Esophagus muscularis mucosa (tissue), 4 donors: ENCODE data around the gene AFF2. TPM values are rescaled to one million over a fixed set of nuclear protein-coding genes. Genes with fewer than 3 reads are reported as not detected.

ENCODE experiments used
- DNase-seq: peaks from one replicate; pipeline ENCODE4 v3.0.0-alpha.2; 2017; ENCODE audit errors: extremely low spot score
- H3K27ac ChIP-seq, 4 donors: fragments of 200-600 bp; sonication (generic); replicated peaks in 1 of 4; 1 replicate in 3 of 4; 2 replicates in 1 of 4; pipeline ENCODE4 v1.5.1; 2016 to 2019; ENCODE audit warnings: mild to moderate bottlenecking in 1 of 4
- H3K27me3 ChIP-seq, 4 donors: fragments of 200-600 bp; sonication (generic); one replicate each; pipeline versions ENCODE4 v1.5.1 to v1.6.0; 2016 to 2019
- H3K36me3 ChIP-seq, 4 donors: fragments of 200-600 bp; sonication (generic); one replicate each; pipeline ENCODE4 v1.5.1; 2016 to 2019
- H3K4me1 ChIP-seq, 4 donors: fragments of 200-600 bp; sonication (generic); one replicate each; pipeline ENCODE4 v1.5.1; 2016 to 2019
- H3K4me3 ChIP-seq, 4 donors: fragments of 200-600 bp; sonication (generic); 1 replicate in 2 of 4; 2 replicates in 2 of 4; pipeline ENCODE4 v1.5.1; 2016 to 2019; ENCODE audit warnings: mild to moderate bottlenecking in 4 of 4, moderate library complexity in 1 of 4
- H3K9me3 ChIP-seq, 4 donors: fragments of 200-600 bp; sonication (generic); 1 replicate in 3 of 4; 2 replicates in 1 of 4; pipeline ENCODE4 v1.5.1; 2016 to 2019
- CTCF ChIP-seq, 3 experiments: fragments of 200-600 bp in 2 of 3; fragments of 450-650 bp in 1 of 3; sonication (generic) in 2 of 3; IDR thresholded peaks; one replicate each; pipeline ENCODE4 v1.5.1; 2017 to 2019; ENCODE audit warnings: antibody characterized with exemption in 3 of 3, mild to moderate bottlenecking in 2 of 3, moderate library complexity in 1 of 3
- EP300 ChIP-seq: sonication (generic); formaldehyde crosslinking; IDR thresholded peaks from one replicate; pipeline ENCODE4 v1.6.1; 2017; ENCODE audit warnings: antibody characterized with exemption
- POLR2A ChIP-seq: fragments of 450-650 bp; IDR thresholded peaks from one replicate; pipeline ENCODE4 v1.6.1; 2017; ENCODE audit warnings: antibody characterized with exemption, moderate library complexity, mild to moderate bottlenecking, low read depth
- POLR2AphosphoS5 ChIP-seq, 2 donors: sonication (generic); formaldehyde crosslinking; IDR thresholded peaks; one replicate each; pipeline ENCODE4 v1.6.1; 2017; ENCODE audit warnings: antibody characterized with exemption in 2 of 2
- WGBS: methylation state at CpG from one replicate; pipeline ENCODE4 v1.1.5; 2018; 5-methylcytosine and 5-hydroxymethylcytosine counted together
- intact Hi-C: fragments of 100-400 bp; cut with DNase I; formaldehyde crosslinking; loops from one replicate; pipeline ENCODE4 v1.15.1; 2023
- total RNA-seq, 4 donors: library from RNA; depleted of rRNA; stranded (reverse); fragments of >200 nt; gene quantifications; one replicate each; pipeline versions ENCODE4 v1.1.0 to v1.2.1, GENCODE V29; 2016

AFF2 gene
- total RNA-seq, 4 donors from 2014 or later = 3.8 to 10.8 (median 6.8) TPM

GRCh38 chrX:148913971-148914370 is 413.6 kb downstream of the AFF2 start:
- H3K36me3 ChIP-seq = no peaks in the 10 kb centered on the region
- no peak overlapping the region for H3K27ac ChIP-seq
- H3K27me3 ChIP-seq = no peaks in the 10 kb centered on the region
- H3K4me3 ChIP-seq = no peak overlapping the region
- 51% methylated on average over 3 of the region's 3 CpGs for WGBS
- intact Hi-C loops = no loop called here
- H3K4me1 ChIP-seq = no peaks in the 10 kb centered on the region
- DNase-seq = no peak
- no peaks in the 10 kb centered on the region for H3K9me3 ChIP-seq
- TF ChIP-seq POLR2AphosphoS5 (IDR thresholded peaks at IDR 0.05) (no peak), CTCF (IDR thresholded peaks at IDR 0.05) (no peak), POLR2A (no peak), EP300 (no peak)

GRCh38 chrX:148914783-148915182 is 414.4 kb downstream of the AFF2 start:
- intact Hi-C loops = no loop called here
- no peak overlapping the region for H3K4me3 ChIP-seq
- H3K9me3 ChIP-seq = no peaks in the 10 kb centered on the region
- no peak overlapping the region for H3K27ac ChIP-seq
- 75% methylated on average over 3 of the region's 3 CpGs for WGBS
- no peaks in the 10 kb centered on the region for H3K4me1 ChIP-seq
- no peaks in the 10 kb centered on the region for H3K27me3 ChIP-seq
- no peak for TF ChIP-seq POLR2A
- no peak for DNase-seq
- no peaks in the 10 kb centered on the region for H3K36me3 ChIP-seq

GRCh38 chrX:148915474-148915873 is 415.1 kb downstream of the AFF2 start:
- no peak for DNase-seq
- Histone ChIP-seq H3K4me1 (no peaks in the 10 kb centered on the region), H3K36me3 (no peaks in the 10 kb centered on the region), H3K27me3 (no peaks in the 10 kb centered on the region), H3K9me3 (no peaks in the 10 kb centered on the region), H3K27ac (no peak overlapping the region), H3K4me3 (no peak overlapping the region)
- intact Hi-C loops = no loop called here
- TF ChIP-seq POLR2A (no peak), EP300 (no peak), POLR2AphosphoS5 (IDR thresholded peaks at IDR 0.05) (no peak), CTCF (IDR thresholded peaks at IDR 0.05) (no peak)
- 60% methylated on average over 5 of the region's 5 CpGs for WGBS

GRCh38 chrX:148917441-148917840 is 417.0 kb downstream of the AFF2 start:
- Histone ChIP-seq H3K4me1 (no peaks in the 10 kb centered on the region), H3K27ac (no peak overlapping the region), H3K36me3 (no peaks in the 10 kb centered on the region), H3K9me3 (no peaks in the 10 kb centered on the region), H3K27me3 (no peaks in the 10 kb centered on the region), H3K4me3 (no peak overlapping the region)
- no peak for DNase-seq
- intact Hi-C loops = no loop called here
- TF ChIP-seq POLR2A = no peak
- 81% methylated on average over 4 of the region's 4 CpGs for WGBS

- H3K27me3 ChIP-seq = no peaks in the 10 kb centered on the region
- no peak for DNase-seq
- no peaks in the 10 kb centered on the region for H3K4me1 ChIP-seq
- no peak overlapping the region for H3K27ac ChIP-seq
- no peak overlapping the region for H3K4me3 ChIP-seq
- intact Hi-C loops = no loop called here
- TF ChIP-seq POLR2A (no peak), POLR2AphosphoS5 (IDR thresholded peaks at IDR 0.05) (no peak), EP300 (no peak), CTCF (IDR thresholded peaks at IDR 0.05) (no peak)
- 49% methylated on average over 2 of the region's 2 CpGs for WGBS
- no peaks in the 10 kb centered on the region for H3K36me3 ChIP-seq
- H3K9me3 ChIP-seq = no peaks in the 10 kb centered on the region
Measured at GRCh38 chrX:148923631-148924030, 423.2 kb downstream of the AFF2 start.

- Histone ChIP-seq H3K36me3 (no peaks in the 10 kb centered on the region), H3K4me3 (no peak overlapping the region), H3K4me1 (no peaks in the 10 kb centered on the region), H3K27ac (no peak overlapping the region), H3K27me3 (no peaks in the 10 kb centered on the region), H3K9me3 (no peaks in the 10 kb centered on the region)
- intact Hi-C loops = no loop called here
- TF ChIP-seq POLR2AphosphoS5 (IDR thresholded peaks at IDR 0.05) (no peak), EP300 (no peak), POLR2A (no peak), CTCF (IDR thresholded peaks at IDR 0.05) (no peak)
- 83% methylated on average over 4 of the region's 4 CpGs for WGBS
- DNase-seq = no peak
Measured at GRCh38 chrX:148926371-148926770, 426.0 kb downstream of the AFF2 start.
